HG03108 (cell line): ENCODE results near the gene PSORS1C1.
"Not testable (repeated sequence)": the region's sequence is repeated elsewhere in the genome, so short reads cannot be mapped to it uniquely, and the experiment has no call there.

Source experiments
- ATAC-seq: cut with Tn5 transposase; IDR thresholded peaks from one replicate; pipeline ENCODE4 v1.9.1; 2021; ENCODE audit warnings: moderate library complexity; ENCODE audit not compliant: unreplicated experiment

The PSORS1C1 gene, protein sequence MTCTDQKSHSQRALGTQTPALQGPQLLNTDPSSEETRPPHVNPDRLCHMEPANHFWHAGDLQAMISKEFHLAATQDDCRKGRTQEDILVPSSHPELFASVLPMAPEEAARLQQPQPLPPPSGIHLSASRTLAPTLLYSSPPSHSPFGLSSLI

DNA sequence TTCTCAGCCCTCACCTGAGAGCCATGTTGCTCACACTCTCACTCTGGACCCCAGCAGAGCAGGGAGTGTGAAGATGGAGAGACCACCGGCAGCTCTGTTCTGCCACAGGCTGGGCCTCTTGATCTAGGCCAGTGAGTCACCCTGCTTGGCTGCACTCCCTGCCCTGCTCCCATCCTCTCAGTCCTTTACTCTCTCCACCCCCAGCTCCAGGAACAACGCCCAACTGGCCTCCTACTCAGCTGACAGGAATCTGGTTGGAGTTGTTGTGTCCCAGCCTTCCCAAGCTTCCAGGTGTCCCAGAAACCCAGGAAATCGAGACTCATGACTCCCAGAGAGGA is at the start of gene PSORS1C1:
TSS of gene PSORS1C1 (plus strand) at position 260 of the 338 bp plus-strand sequence. CDS start 14,833 bp downstream, outside the sequence.
- ATAC-seq: no peak

DNA sequence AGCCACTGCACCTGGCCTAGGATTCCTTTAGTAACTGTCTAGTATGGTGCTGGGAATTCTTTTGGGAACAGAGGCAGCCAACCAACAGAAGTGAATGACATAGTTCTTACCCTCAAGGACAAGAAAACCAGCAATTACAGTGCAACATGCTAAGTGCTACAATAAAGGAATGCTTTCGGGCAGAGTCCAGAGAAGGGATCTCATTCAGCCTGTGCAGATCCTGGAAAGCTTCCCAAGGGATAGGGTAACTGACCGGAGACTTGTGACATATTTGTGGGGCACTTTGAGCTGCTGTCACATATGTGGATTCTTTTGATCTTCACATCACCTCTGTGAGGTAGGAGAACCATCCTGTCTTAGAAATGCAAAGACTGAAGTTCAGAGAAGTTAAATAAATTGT is 49.0 kb upstream of the PSORS1C1 start:
- no peak for ATAC-seq

DNA sequence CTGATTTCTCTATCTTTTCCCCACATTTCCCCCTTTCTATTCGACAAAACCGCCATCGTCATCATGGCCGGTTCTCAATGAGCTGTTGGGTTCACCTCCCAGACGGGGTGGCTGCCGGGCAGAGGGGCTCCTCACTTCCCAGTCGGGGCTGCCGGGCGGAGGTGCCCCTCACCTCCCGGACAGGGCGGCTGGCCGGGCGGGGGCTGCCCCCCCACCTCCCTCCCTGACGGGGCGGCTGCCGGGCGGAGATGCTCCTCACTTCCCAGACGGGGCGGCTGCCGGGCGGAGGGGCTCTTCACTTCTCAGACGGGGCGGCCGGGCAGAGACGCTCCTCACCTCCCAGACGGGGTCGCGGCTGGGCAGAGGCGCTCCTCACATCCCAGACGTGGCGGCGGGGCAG is 47.6 kb upstream of the PSORS1C1 start:
- ATAC-seq: not testable (repeated sequence)

DNA sequence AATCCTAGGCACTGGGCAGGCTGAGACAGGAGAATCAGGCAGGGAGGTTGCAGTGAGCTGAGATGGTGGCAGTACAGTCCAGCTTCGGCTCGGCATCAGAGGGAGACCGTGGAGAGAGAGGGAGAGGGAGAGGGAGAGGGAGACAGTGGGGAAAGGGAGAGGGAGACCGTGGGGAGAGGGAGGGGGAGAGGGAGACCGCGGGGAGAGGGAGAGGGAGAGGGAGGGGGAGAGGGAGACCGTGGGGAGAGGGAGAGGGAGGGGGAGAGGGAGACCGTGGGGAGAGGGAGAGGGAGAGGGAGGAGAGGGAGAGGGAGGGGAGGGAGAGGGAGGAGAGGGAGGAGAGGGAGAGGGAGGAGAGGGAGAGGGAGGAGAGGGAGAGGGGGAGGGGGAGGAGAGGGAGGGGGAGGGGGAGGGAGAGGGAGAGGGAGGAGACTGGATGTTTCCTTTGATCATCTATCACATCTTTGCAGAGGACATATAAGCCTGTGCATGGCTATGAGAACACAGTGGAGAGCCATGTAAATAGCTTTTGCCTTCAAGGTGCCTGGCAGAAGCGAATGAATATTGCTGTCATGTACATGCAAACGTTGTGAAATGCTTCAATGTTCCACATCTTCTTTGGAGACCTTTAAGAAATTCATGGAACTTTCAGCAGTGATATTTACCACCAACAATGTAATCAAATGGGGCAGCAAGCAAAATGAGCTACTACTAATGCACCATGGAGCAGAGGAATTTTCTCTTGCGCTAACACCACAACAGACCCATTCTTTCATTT is 46.5 kb upstream of the PSORS1C1 start:
- not testable (repeated sequence) for ATAC-seq

DNA sequence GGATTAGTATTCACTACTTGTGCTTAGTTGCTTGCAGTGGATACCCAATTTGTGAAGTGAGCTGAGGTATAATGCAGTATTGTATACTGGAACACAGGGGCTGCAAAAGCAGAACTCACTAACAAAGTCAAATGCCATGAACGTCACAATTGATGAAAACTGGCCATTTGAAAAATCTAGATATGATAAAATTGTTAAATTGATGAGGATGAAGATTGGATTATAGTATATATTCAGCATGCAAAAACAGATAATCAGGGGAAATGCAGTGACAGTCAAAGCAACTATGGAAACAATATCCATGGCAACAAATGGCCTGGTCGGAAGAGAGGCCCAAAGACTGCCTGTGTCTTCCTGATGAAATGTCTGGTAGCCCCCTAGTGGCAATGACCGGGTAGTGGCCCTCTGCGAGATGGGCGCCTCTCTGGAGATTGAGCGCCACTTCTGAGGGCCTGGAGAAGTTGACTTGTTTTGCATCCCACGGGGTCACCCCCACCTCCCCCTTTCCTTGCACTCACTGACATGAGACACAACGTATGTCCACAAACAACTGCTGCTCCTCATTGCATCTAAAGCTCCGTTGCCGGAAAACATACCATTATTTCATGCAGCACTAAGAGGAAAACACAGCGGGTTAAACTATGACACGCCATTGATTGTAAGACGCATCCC is 45.8 kb upstream of the PSORS1C1 start:
- ATAC-seq: no peak

DNA sequence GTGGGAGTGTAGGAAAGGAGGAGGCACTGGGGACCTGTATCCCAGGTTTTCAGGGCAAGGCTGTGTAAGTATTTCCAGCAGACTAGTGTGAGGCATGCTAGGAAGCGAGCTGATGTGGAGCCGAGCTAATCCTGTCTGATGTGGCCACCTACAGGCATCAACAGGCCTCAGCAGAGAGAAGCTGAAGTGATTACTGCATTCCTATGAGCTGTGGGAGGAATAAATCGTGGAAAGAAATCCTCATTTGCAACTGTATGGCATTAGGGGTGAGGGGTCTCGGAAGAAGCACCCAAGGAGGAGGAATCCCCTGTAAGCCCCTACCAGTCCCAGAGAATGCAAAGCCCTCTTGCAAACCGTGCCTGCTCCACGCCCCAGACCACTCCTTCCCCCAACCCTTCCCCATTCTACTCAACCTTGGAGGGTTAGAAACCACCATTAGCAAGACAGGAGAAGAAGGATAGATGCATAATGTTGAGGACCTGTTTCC is 43.8 kb upstream of the PSORS1C1 start:
- ATAC-seq: no peak

DNA sequence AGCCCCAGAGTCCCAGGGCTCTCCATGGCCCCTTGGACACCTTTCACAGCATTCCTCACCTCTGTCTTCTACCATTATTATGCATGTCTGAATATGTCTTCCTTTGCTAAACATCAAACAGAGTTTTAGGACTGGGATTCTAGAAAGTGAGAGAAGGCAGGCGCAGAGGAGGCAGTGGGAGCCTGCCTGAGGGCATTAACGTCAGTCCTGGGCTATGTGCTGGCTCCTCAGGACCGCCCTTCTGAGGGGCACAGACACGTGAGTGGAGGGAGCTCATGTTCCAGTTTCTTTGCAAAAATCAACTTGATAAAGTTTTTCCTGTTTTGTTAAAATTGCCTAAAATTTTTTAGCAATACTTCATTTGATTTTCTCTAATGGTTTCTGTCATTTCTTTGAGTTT is 40.2 kb upstream of the PSORS1C1 start:
- no peak for ATAC-seq

DNA sequence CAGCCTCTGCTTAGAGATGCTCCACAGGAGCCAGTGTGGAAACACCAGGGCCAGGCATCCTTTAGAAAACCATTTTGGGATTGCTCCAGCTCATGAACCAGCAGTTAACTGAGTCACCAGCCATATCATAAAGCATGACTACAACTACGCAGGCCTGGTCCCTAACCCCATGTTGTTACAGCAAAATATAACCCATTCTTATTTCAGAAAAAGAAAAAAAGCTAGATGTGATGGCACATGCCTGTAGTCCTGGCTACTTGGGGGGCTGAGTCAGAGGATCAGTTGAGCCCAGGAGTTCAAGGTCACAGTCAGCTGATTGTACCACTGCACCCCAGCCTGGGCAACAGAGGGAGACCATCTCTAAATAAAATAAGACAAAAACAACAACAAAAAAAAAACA is 39.1 kb upstream of the PSORS1C1 start:
- ATAC-seq: no peak

DNA sequence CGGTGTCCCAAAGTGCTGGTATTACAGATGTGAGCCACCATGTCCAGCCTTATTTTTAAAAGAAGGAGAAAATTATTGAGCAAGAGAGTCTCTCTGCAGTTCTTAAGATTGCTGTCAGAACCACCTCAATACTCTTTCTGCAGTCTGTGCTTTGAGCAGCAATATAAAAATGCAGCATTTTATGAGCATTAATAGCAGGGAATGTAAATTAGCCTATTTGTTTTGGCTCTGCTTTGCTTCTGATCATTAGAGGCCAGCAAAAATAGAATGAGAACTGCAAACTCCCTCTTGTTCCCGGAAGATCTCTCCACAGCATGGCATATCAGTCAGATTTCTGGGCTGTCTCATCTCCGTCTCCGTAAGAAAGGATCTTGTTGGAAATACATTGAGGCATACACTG is 38.0 kb upstream of the PSORS1C1 start:
- no peak for ATAC-seq

DNA sequence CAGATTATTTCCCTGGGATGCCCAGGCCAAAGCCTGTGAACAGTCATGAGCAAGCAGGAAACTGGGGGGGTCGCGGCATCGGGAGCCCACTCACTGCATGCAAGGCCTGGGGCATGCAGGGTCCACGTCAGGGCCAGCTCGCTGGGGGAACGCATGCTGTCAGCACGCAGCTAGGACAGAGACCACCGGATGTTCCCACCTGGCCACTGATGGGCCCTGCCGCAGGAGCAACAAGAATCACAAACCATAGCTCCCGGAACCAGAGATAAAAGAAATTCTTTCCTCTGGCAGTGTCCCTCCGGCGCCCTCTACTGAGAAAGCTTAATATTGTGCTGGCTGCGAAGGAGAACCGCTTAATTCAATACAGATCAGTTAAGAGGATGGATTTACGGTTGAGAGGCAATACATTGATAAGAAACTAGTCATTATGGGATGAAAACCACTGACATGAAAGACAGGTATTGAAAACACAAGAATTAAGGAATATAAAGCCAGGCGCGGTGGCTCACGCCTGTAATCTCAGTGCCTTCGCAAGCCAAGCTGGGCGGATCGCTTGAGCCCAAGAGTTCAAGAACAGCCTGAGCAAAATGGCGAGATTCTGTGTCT is 34.8 kb upstream of the PSORS1C1 start:
- ATAC-seq: no peak

DNA sequence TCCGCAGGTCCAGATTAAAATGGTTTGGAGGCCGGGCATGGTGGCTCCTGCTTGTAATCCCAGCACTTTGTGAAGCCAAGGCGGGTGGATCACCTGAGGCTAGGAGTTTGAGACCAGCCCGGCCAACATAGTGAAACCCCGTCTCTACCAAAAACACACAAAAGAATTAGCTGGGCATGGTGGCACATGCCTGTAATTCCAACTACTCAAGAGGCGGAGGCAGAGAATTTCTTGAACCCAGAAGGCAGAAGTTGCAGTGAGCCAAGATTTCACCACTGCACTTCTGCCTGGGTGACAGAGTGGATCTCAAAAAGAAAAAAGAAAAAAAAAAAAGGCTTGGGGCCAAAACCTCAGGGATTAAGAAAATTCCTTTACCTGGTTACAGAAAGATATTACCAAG is 32.7 kb upstream of the PSORS1C1 start:
- no peak for ATAC-seq

DNA sequence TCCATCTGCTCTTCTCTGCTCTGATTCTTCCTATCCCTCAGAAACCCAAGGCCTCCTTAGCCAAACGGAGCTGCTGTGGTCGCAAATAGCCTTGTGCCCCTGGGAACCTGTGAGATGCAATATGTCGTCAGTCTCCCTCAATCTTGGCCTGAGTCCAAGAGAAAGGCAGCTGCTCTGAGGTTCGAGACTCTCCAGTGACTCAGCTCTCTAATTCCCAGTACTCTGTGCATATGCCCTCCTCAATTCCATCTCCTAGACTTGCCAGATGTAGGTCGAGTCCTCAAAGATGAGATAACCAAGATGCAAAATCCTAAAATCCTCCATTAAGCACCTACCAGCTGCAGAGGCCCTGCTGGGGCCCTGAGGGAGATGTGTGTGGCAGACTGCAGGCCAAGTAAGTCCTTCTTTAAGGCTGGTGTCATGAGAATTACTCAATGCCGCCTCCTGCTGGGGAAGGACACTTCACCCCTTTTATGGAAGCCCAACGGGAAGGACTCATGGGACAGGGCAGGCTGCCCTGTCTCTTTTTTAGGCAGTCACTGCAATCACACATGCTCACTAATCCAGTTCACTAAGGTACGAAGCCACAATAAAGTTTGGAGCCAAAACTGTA is 30.8 kb upstream of the PSORS1C1 start:
- no peak for ATAC-seq

DNA sequence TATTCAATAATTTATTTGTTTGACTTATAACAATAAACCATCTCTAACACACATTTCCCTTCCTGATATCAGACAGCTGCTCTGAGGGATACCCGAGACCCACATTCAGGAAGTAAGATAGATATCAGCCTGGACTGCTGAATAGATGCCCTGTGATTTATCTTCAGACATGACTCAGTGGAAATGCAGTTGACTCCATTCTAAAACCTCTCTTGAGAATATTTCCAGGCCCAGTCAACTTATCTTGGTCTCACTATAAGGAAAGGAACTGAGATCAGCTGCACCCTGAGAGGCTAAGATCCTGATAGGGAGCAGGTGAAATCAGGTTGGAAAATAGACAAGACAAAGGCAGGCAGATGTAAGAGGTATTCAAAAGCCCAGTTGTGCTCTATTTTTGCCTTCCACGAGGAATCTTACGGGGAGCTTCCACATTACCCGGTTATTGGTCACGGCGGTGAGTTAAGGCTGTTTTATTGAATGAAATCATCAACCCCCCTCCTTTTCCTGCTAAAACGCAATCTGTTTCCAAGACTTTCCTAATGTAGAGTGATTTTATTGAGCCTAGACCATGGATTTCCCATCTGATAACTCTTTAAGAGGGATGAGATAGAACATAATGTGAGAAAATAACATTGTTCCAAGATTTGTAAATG is 27.7 kb upstream of the PSORS1C1 start:
- ATAC-seq: no peak

DNA sequence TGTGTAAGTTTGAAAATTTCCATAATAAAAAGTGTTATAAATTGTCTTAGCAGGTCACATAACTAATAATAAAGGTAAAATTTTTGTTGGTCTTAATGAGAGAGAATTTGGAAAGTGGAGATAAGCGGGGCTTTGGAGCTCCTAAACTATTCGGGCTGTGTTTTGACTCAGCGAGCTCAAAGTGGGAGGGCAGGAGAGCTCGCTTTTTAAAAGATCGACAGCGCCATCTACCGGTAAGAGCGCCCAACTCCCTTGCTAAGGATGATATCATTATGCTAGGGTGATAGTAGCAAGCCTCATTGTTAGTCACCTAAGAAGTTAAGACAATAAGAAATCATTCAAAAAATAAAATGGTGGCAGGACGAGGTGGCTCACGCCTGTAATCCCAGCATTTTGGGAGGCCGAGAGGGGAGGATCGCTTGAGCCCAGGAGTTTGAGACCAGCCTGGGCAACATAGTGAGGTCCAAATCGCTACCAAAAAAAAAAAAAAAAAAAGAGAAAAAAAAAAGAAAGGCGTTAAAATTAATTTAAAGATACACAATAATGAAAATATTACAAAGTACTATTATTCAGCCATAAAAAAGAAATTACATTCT is 27.0 kb upstream of the PSORS1C1 start:
- ATAC-seq: no peak

DNA sequence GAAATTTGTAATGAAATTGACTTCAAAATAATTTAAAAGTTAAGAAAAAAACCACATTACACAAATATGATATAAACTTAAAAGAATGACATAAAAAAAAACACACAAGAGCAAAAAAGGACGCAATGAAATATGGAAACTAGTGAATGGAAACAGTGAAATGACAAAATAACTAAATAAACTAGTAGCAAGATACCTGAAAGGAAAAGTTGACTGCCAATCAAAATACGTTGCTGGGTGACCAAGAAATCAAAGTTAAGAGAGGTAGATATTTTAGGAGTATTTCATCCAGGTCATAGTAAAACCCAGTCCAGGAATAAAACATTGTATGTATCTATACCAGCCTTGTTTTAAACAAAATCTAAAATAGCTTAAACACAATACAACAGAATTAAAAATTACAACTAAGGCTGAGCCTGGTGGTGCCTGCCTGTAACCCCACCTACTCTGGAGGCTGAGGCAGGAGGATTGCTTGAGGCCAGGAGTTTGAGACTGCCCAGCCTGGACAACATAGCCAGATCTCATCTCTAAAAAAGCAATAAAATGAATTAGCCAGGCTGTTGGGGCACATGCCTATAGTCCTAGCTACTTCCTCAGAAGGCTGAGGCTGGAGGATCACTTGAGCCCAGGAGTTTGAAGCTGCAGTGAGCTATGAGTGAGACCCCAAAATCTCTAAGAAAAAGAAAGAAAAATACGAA is 24.2 kb upstream of the PSORS1C1 start:
- ATAC-seq: no peak

DNA sequence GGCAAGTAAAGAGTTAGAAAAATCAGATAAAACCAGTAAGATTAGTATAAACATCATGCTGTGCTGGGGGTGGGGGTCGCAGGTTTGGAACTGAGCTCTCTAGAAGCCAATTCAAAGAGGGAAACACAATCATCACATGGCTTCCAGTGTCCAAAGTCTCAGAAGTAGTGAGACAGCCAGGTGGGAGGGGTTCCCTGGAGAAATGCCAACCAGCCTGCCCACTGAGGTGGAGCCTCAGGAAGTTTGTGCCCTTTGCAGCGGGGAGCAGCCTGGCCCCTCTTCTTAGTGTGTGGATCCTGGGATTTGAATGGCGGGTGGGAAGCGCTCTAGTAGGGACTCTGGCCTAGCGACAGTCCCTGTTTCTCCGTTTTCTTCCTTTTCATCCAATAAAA is 23.6 kb upstream of the PSORS1C1 start:
- no peak for ATAC-seq

DNA sequence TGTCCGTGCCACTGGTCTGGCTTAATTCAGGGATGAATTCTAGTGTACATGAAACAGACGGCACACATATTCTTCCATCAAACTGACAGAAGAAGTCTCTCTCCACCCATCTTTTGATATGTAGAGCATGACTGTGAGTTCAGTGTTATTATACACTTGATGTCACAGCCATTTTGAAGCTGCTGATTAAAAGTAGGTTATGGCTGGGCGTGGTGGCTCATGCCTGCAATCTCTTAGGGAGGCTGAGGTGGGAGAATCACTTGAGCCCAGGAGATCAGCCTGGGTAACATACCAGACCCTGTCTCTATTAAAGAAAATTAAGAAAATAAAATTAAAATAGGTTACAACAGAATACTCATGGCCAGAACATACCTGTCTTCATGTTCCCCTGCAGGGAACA is 22.9 kb upstream of the PSORS1C1 start:
- no peak for ATAC-seq

DNA sequence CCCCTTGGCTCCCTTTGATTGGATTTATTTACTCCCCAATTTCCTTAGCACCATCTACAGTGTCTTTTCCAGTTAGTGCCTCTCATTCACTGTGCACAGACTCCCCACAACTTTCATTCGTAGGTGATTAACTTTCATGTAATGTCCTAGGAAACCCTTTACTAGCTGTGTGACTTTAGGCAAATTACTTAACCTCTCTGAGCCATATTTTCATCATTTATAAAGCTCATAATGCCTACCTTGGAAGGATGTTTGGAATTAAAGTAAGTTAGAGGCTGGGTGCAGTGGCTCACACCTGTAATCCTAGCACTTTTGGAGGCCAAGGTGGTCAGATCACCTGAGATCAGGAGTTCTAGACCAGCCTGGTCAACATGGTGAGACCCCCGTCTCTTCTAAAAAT is 22.4 kb upstream of the PSORS1C1 start:
- ATAC-seq: no peak

DNA sequence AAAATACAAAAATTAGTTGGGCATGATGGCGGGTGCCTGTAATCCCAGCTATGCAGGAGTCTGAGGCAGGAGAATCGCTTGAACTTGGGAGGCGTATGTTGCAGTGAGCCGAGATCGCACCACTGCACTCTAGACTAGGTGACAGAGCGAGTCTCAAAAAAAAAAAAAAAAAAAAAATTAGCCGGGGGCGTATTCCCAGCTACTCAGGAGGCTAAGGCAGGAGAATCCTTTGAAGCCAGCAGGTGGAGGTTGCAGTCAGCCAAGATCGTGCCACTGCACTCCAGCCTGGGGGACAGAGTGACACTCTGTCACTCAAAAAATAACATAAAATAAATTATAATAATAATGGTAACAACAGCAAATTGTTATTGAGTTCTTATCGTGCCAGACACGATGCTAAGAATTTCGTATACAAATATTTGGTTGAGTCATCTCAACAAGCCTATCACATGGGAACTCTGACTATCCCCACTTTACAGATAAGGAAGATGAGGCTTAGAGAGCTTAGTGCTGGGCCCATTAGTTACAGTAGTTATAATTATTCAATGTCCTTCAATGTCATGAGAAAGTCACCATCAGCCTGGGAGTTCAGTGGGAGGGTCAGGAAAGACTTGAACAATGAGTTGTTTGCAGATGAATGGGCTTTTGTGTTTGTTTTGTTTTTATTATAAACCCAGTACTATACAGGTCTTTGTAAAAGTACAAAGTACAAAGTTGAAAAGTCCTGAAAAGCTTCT is 21.7 kb upstream of the PSORS1C1 start:
- ATAC-seq: no peak
